GM12864 (cell line): ENCODE results near the gene LIF.

Experiments
- DNase-seq: peaks from one replicate; pipeline ENCODE4 v3.0.0-alpha.2; 2011; ENCODE audit warnings: low read depth
- H3K4me3 ChIP-seq: 2 replicates; pipeline ENCODE4 v1.5.1; 2011; ENCODE audit warnings: mild to moderate bottlenecking, low read depth, low read length, control low read depth
- TF ChIP-seq, protein P1 (sequence below): IDR thresholded peaks from 2 replicates; pipeline ENCODE4 v1.5.1; 2011; ENCODE audit warnings: low read depth, mild to moderate bottlenecking, moderate library complexity, low read length, control low read depth, inconsistent platforms; ENCODE audit errors: missing control alignments

The LIF gene

GRCh38 chr22:30224161-30224857, 22.2 kb downstream of the LIF start:
- H3K4me3 ChIP-seq = no peak overlapping the region
- DNase-seq = no peak
- TF ChIP-seq, protein P1, sequence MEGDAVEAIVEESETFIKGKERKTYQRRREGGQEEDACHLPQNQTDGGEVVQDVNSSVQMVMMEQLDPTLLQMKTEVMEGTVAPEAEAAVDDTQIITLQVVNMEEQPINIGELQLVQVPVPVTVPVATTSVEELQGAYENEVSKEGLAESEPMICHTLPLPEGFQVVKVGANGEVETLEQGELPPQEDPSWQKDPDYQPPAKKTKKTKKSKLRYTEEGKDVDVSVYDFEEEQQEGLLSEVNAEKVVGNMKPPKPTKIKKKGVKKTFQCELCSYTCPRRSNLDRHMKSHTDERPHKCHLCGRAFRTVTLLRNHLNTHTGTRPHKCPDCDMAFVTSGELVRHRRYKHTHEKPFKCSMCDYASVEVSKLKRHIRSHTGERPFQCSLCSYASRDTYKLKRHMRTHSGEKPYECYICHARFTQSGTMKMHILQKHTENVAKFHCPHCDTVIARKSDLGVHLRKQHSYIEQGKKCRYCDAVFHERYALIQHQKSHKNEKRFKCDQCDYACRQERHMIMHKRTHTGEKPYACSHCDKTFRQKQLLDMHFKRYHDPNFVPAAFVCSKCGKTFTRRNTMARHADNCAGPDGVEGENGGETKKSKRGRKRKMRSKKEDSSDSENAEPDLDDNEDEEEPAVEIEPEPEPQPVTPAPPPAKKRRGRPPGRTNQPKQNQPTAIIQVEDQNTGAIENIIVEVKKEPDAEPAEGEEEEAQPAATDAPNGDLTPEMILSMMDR = no peak

DNA sequence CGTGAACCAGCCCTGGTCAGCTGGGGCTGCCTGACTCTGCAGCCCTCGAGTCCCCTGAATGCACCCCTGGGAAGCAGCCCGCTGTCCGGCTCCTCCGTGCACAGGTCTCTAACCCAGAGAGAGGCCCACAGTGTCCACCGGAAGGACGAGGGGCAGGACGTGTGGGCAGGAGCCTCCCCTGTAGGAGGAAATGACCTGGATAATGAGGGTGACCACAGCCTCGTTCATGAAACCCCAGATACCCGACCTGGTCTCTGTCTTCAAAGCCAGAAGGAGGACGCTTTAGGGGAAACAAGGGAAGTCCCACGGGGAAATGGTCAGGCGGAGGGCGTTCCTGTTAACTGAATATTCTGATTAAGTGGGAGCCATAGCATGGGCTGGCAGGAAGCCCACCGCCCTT, 23.3 kb downstream of the LIF start:
- no peak for DNase-seq
- H3K4me3 ChIP-seq = no peak overlapping the region
- TF ChIP-seq, protein P1 = no peak

DNA sequence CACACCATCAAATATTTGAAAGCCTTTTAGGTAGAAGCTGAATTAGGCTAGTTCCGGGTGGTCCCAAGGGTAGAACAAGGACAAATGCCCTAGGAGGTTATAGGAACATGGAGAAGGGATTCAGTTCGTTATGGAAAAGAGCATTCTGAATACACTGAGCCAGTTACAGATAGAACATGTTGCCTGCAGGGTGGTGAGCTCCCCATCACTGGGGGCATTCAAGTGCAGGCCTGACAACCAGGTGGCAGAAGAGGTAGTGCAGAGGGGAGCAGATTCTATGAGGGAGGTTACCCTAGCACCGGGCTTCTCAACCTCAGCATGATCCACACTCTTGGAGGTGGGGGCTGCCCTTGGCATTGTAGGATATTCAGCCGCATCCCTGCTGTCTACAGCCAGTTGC, 24.2 kb downstream of the LIF start:
- no peak overlapping the region for H3K4me3 ChIP-seq
- DNase-seq = no peak
- TF ChIP-seq, protein P1 = no peak

- TF ChIP-seq, protein P1 = no peak
- peak; percentile 22 for DNase-seq
- no peak overlapping the region for H3K4me3 ChIP-seq
These were observed 25.2 kb downstream of the LIF start for GRCh38 chr22:30221121-30221992.

- TF ChIP-seq, protein P1 = no peak
- no peak for DNase-seq
- H3K4me3 ChIP-seq = no peak overlapping the region
These were observed 26.1 kb downstream of the LIF start for GRCh38 chr22:30220338-30221012.

DNA sequence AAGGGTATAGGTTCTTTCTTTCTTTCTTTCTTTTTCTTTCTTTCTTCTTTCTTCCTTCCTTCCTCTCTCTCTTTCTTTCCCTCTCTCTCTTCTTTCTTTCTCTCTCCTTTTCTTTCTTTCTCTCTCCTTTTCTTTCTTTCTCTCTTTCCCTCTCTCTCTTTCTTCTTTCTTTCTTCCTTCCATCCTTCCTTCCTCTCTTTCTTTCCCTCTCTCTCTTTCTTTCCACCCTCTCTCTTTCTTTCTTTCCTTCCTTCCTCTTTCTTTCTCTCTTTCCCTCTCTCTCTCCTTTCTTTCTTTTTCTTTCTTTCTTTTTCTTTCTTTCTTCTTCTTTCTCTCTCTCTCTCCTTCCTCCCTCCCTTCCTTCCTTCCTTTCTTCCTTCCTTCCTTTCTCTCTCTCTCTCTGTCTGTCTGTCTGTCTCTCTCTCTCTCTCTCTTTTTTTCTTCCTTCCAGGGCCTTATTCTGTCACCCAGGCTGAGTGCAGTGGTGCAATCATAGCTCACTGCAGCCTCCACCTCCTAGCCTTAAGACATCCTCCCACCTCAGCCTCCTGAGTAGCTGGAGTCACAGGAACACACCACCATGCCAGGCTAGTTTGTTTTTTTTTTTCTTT, 26.8 kb downstream of the LIF start:
- no peak overlapping the region for H3K4me3 ChIP-seq
- DNase-seq = no peak
- TF ChIP-seq, protein P1 = no peak
